ENCODE measurements around the gene KIR3DL2. TPM values are rescaled to one million over a fixed set of nuclear protein-coding genes. Genes with fewer than 3 reads are reported as not detected.
A peak's percentile ranks its signal among the peaks of the same experiment; 100 is the strongest.
"Not testable (repeated sequence)": the region's sequence is repeated elsewhere in the genome, so short reads cannot be mapped to it uniquely, and the experiment has no call there.

KIR3DL2 gene
- not detected in 2 replicates for total RNA-seq (2014; rRNA removed; shearing (Covaris generic))
- not detected in 2 replicates for polyA plus RNA-seq (2015; cell fraction: cytosol; rRNA removed)
- not detected in 2 replicates for polyA plus RNA-seq (2015; cell fraction: nucleus; rRNA removed)

DNA sequence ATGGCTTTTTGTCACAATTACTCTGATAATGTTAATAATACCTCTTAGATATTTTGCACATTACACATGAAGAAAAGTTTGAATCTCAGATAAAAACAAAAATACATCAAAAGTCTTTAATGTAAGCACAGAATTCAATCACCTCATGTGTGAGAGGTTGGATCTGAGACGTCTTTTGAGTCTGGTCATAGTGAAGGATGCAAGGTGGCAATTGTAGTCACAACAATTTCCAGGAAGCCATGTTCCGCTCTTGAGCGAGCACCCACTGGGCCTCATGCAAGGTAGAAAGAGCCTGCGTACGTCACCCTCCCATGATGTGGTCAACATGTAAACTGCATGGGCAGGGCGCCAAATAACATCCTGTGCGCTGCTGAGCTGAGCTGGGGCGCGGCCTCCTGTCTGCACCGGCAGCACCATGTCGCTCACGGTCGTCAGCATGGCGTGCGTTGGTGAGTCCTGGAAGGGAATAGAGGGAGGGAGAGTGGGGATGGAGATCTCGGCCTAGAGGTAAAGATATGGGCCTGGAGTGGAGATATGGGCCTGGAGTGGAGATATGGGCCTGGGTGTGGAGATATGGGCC lies at the start of gene KIR3DL2:
Gene KIR3DL2, plus strand, starts transcription at position 383 of the 580 bp plus-strand sequence. Its CDS starts 33 bp downstream, at position 416.
- DNase-seq (ENCODE audit: low read depth) = not testable (repeated sequence)

DNA sequence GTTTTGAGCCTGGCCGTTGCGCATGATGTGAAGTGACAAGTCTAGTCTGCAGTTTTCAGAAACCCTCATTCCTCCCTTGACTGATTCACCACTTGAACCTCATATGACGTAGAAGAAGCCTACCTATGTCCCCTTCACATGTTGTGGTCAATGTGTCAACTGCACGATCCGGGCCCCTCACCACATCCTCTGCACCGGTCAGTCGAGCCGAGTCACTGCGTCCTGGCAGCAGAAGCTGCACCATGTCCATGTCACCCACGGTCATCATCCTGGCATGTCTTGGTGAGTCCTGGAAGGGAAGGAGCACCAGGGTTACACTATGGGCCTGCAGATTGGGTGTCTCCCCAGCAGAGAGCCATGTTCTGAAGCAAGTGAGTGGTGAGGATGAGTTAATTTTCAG lies 46.8 kb upstream of the KIR3DL2 start, which contains the start of gene KIR2DL4:
Gene KIR2DL4, plus strand, starts transcription at position 201 of the 400 bp plus-strand sequence. Its CDS starts 42 bp downstream, at position 243.
- DNase-seq (ENCODE audit: low read depth) = no peak

DNA sequence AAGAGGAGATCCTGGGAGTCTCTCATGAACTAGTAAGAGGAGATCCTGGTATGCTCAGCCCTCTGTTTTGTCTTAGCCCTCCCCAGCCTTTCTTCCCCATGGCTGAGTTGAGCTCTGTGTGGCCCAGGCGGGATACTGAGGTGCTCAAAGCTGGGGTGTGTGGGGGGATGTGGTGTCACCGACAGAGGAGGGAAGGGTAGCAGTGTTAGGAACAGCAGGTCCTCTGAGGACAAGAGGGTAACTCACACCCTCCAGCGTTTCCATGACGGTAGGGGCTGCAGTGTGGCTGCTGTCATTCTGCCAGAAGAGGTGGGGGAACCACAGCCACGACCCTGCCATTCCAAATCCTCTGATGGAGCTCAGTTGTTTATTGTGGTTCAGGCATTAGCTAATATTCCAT lies 46.1 kb upstream of the KIR3DL2 start:
- no peak for DNase-seq (ENCODE audit: low read depth)

DNA sequence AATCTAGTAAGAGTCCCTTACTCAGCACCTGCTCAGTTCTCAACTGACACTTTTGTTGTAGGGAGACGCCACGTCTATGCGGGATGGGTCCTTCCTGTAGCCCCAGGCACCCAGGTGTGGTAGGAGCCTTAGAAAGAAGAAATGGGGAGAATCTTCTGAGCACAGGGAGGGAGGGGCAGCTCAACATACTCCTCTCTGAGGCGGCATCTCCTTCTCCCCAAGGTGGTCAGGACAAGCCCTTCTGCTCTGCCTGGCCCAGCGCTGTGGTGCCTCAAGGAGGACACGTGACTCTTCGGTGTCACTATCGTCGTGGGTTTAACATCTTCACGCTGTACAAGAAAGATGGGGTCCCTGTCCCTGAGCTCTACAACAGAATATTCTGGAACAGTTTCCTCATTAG lies 45.7 kb upstream of the KIR3DL2 start:
- no peak for DNase-seq (ENCODE audit: low read depth)

DNA sequence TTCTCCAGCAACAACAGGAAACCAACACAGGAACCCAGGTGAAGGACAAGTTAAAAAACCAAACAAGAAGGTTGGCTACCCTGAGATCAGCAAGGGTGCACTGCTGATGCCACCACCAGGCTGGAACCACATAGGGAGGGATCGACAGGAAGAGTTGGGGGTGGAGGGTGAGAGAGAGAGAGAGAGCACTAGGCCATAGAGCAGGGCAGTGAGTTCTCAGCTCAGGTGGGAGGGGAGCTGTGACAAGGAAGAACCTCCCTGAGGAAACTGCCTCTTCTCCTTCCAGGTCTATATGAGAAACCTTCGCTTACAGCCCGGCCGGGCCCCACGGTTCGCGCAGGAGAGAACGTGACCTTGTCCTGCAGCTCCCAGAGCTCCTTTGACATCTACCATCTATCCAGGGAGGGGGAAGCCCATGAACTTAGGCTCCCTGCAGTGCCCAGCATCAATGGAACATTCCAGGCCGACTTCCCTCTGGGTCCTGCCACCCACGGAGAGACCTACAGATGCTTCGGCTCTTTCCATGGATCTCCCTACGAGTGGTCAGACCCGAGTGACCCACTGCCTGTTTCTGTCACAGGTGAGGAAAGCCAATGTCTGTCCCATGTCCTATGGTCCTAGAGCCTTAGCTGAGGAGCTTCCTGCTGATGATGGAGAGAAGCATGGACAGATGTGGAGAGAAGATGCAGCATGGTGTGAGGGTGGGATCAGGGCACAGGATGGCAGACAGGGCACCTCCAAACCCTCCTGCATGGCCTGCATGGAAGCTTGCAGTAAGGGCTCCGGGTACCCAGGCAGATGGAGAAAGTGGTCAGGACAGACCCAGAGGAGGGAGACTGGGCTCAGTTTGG lies 44.4 kb upstream of the KIR3DL2 start:
- no peak for DNase-seq (ENCODE audit: low read depth)

DNA sequence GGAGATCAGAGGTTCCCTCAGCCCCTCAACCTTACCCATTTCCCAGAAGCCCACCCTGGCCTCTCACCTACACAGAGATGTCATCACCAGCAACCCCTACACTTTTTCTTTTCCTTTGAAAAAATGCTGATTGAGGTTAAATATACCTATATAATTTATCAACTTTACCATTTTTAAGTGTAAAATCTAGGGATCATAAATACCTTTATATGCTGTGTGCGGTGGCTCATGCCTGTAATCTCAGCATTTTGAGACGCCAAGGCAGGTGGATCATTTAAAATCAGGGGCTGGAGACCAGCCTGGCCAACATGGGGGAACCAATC lies 43.8 kb upstream of the KIR3DL2 start:
- DNase-seq (ENCODE audit: low read depth) = no peak

DNA sequence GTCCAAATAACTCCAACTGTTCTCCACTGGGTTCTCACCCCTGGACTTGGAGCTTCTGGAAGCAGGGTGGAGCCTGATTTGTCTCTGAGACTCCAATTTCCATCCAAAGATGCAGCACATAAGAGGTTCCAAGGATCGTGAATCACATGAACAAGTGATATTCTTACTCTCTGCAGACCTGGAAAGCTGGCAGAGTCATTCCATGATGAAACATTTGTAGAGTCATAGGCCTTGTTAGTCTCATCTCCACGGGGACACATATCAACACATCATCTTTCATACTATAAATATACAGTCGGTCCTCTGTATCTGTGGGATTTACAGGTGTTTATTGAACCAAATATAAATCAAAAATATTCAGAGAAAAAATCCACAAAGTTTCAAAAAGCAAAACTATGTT lies 35.7 kb upstream of the KIR3DL2 start:
- DNase-seq (ENCODE audit: low read depth) = not testable (repeated sequence)

DNA sequence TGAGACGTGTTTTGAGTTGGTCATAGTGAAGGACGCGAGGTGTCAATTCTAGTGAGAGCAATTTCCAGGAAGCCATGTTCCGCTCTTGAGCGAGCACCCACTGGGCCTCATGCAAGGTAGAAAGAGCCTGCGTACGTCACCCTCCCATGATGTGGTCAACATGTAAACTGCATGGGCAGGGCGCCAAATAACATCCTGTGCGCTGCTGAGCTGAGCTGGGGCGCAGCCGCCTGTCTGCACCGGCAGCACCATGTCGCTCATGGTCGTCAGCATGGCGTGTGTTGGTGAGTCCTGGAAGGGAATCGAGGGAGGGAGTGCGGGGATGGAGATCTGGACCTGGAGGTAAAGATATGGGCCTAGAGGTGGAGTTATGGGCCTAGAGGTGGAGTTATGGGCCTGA lies 34.0 kb upstream of the KIR3DL2 start, which contains the start of gene KIR3DL1:
Gene KIR3DL1, plus strand, starts transcription at position 218 of the 400 bp plus-strand sequence.
- DNase-seq (ENCODE audit: low read depth) = not testable (repeated sequence)

DNA sequence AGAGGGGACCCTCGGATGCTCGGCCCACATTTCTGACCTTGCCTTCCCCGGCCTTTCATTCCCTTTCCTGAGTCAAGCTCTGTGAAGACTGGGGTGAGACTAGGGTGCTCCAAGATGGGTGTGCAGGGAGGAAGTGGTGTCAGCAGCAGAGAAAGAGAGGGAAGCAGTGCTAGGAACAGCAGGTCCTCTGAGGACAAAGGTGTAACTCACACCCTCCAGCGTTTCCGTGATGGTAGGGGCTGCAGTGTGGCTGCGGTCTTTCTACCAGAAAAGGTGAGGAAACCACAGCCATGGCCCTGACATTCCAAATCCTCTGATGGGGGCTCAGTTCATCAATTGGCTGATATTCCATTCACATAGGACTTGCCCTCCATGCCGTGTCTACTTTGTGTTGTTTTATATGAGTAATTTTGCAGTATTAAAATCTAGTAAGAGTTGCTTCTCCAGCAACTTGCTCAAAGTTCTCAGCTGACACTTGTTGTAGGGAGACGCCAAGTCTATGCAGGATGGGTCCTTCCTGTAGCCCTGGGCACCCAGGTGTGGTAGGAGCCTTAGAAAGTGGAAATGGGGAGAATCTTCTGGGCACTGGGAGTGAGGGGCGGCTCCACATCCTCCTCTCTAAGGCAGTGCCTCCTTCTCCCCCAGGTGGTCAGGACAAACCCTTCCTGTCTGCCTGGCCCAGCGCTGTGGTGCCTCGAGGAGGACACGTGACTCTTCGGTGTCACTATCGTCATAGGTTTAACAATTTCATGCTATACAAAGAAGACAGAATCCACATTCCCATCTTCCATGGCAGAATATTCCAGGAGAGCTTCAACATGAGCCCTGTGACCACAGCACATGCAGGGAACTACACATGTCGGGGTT lies 32.3 kb upstream of the KIR3DL2 start:
- DNase-seq (ENCODE audit: low read depth) = no peak

DNA sequence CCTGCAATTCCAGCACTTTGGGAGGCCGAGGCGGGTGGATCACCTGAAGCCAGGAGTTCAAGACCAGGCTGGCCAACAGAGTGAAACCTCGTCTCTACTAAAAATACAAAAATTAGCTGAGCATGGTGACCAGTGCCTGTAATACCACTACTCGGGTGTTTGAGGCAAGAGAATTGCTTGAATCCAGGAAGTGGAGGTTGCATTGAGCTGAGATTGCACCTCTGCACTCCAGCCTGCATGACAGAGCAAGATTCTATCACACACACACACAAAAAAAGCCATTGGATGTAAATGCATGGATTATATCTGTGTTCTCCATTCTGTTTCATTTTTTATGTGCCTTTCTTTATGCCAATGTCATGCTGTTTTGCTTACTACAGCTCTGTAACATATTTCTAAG lies 25.8 kb upstream of the KIR3DL2 start:
- DNase-seq (ENCODE audit: low read depth) = not testable (repeated sequence)

DNA sequence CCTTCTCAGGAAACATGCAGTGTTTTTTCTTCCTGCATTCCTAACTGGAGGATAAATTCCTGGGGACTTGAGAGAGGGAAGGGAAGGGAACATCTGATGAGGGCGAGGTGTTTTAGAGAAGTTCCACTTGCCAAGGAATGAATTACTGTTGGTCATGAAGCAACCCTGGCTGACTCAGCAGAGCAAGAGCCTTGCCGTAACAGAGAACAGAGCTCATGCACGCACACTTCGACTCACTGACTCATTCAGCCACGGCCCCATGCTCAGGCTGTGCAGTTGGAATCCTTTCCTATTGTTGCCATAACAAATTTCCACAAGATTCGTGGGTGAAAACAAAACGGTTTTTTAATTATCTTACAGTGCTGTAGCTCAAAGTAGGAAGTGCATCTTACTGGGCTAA lies 24.9 kb upstream of the KIR3DL2 start:
- not testable (repeated sequence) for DNase-seq (ENCODE audit: low read depth)

DNA sequence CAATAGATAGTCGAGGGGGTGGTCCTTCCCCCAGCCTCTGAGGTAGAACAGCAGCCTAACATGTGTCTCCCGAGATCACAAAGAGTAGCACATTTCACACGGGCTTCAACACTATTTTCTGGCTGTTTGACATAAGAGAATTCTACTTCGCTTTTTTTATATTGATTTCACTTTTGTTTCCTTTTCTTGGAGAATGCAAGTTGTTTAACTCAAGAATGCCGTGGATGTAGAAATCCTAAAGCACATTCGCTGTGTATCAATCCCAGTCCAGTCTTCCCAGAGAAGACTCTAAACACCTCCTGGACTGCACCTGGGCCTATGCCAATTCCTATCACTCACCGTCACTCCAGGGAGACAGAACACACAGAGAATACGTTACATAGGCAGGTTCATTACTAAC lies 22.2 kb upstream of the KIR3DL2 start:
- DNase-seq (ENCODE audit: low read depth) = not testable (repeated sequence)

DNA sequence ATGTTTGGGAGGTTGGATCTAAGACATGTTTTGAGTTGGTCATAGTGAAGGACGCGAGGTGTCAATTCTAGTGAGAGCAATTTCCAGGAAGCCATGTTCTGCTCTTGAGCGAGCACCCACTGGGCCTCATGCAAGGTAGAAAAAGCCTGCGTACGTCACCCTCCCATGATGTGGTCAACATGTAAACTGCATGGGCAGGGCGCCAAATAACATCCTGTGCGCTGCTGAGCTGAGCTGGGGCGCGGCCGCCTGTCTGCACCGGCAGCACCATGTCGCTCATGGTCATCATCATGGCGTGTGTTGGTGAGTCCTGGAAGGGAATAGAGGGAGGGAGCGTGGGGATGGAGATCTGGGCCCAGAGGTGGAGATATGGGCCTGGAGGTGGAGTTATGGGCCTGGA lies 17.7 kb upstream of the KIR3DL2 start, which contains the start of gene KIR2DS4:
Gene KIR2DS4, plus strand, starts transcription at position 181 of the 400 bp plus-strand sequence.
- not testable (repeated sequence) for DNase-seq (ENCODE audit: low read depth)

DNA sequence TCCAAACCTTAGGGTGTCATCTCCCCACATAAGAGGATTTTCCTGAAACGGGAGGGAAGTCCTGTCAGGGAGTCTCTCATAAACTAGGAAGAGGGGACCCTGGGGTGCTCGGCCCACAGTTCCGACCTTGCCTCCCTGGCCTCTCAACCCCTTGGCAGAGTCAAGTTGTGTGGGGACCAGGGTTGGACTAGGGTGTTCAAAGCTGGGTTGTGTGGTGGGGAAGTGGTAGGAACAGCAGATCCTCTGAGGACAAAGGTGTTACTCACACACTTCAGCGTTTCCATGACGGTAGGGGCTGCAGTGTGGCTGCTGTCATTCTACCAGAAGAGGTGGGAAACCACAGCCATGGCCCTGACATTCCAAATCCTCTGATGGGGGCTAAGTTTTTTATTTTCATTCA lies 15.1 kb upstream of the KIR3DL2 start:
- not testable (repeated sequence) for DNase-seq (ENCODE audit: low read depth)

DNA sequence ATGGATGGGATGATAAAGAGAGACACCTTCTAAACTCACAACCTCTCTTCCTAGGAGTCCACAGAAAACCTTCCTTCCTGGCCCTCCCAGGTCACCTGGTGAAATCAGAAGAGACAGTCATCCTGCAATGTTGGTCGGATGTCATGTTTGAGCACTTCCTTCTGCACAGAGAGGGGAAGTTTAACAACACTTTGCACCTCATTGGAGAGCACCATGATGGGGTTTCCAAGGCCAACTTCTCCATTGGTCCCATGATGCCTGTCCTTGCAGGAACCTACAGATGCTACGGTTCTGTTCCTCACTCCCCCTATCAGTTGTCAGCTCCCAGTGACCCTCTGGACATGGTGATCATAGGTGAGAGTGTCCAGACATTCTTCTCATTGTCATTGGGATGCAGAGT lies 12.7 kb upstream of the KIR3DL2 start:
- DNase-seq (ENCODE audit: low read depth) = not testable (repeated sequence)

DNA sequence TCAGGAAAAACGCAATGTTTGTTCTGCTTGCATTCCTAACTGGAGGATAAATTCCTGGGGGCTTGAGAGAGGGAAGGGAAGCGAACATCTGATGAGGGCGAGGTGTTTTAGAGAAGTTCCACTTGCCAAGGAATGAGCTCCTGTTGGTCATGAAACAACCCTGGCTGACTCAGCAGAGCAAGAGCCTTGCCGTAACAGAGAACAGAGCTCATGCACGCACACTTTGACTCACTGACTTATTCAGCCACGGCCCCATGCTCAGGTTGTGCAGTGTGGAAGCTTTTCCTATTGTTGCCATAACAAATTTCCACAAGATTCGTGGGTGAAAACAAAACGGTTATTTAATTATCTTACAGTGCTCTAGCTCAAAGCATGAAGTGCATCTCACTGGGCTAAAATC lies 7.1 kb upstream of the KIR3DL2 start:
- DNase-seq (ENCODE audit: low read depth) = not testable (repeated sequence)

DNA sequence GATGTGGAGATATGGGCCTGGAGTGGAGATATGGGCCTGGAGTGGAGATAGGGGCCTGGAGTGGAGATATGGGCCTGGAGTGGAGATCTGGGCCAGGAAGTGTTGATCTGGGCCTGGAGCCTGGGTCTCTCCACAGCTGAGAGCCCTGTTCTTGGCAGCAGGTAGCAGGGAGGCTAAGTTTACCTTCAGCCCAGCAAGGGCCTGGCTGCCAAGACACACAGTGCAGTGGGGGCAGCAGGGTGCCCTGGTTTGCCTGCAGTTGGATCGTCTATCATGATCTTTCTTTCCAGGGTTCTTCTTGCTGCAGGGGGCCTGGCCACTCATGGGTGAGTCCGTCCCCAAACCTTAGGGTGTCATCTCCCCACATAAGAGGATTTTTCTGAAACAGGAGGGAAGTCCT lies 687 bp downstream of the KIR3DL2 start:
- no peak for DNase-seq (ENCODE audit: low read depth)

DNA sequence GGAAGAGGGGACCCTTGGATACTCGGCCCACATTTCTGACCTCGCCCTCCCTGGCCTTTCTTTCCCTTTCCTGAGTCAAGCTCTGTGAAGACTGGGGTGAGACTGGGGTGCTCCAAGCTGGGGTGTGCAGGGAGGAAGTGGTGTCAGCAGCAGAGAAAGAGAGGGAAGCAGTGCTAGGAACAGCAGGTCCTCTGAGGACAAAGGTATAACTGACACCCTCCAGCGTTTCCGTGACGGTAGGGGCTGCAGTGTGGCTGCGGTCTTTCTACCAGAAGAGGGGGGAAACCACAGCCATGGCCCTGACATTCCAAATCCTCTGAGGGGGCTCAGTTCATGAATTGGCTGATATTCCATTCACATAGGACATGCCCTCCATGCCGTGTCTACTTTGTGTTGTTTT lies 1.1 kb downstream of the KIR3DL2 start:
- no peak for DNase-seq (ENCODE audit: low read depth)

DNA sequence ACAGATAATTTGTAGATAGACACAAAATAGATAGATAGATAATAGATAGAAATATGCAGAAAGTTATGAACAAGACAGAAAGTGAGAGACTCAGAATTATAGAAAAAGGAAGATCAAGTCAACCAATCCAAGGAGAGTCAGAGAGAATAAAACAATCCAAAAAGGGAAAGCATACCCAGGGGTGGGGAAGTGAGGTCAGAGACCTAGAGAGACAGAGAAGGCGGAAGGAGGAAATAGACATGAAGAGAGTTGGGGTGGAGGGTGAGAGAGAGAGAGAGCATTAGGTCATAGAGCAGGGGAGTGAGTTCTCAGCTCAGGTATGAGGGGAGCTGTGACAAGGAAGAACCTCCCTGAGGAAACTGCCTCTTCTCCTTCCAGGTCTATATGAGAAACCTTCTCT lies 5.0 kb downstream of the KIR3DL2 start:
- DNase-seq (ENCODE audit: low read depth) = not testable (repeated sequence)

DNA sequence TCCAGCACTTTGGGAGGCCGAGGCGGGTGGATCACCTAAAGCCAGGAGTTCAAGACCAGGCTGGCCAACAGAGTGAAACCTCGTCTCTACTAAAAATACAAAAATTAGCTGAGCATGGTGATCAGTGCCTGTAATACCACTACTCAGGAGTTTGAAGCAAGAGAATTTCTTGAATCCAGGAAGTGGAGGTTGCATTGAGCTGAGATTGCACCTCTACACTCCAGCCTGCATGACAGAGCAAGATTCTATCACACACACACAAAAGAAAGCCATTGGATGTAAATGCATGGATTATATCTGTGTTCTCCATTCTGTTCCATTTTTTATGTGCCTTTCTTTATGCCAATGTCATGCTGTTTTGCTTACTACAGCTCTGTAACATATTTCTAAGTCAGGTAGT lies 8.2 kb downstream of the KIR3DL2 start:
- DNase-seq (ENCODE audit: low read depth) = not testable (repeated sequence)

DNA sequence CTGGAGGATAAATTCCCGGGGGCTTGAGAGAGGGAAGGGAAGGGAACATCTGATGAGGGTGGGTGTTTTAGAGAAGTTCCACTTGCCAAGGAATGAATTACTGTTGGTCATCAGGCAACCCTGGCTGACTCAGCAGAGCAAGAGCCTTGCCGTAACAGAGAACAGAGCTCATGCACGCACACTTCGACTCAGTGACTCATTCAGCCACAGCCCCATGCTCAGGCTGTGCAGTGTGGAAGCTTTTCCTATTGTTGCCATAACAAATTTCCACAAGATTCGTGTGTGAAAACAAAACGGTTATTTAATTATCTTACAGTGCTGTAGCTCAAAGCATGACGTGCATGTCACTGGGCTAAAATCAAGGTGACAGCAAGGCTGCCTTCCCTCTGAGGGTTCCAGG lies 9.2 kb downstream of the KIR3DL2 start:
- DNase-seq (ENCODE audit: low read depth) = peak; percentile 48
